H9 (cell line): ENCODE measurements around the gene ZNF775. TPM values are rescaled to one million over a fixed set of nuclear protein-coding genes. Genes with fewer than 3 reads are reported as not detected.

ENCODE experiments used
- DNase-seq: peaks from one replicate; pipeline ENCODE4 v3.0.0-alpha.2; 2017
- H2AFZ ChIP-seq: one replicate; pipeline ENCODE4 v1.6.1; 2013; ENCODE audit warnings: mild to moderate bottlenecking, low read length, control low read depth, moderate library complexity
- H2AK5ac ChIP-seq: 2 replicates; pipeline ENCODE4 v1.6.1; 2013; ENCODE audit warnings: low read length, control low read depth, mixed read lengths; ENCODE audit not compliant: insufficient read length
- H2BK120ac ChIP-seq: one replicate; pipeline ENCODE4 v1.6.1; 2013; ENCODE audit warnings: low read depth, mild to moderate bottlenecking, low read length, control low read depth, inconsistent platforms; ENCODE audit not compliant: poor library complexity, severe bottlenecking
- H2BK12ac ChIP-seq: 2 replicates; pipeline ENCODE4 v1.6.1; 2013; ENCODE audit warnings: low read length, control low read depth, mixed read lengths, low read depth; ENCODE audit not compliant: insufficient read length
- H2BK15ac ChIP-seq: 2 replicates; pipeline ENCODE4 v1.6.1; 2013; ENCODE audit warnings: low read depth, low read length, control low read depth
- H2BK20ac ChIP-seq: one replicate; pipeline ENCODE4 v1.6.1; 2013; ENCODE audit warnings: low read depth, mild to moderate bottlenecking, low read length, control low read depth, inconsistent platforms; ENCODE audit not compliant: poor library complexity, severe bottlenecking
- H2BK5ac ChIP-seq: 2 replicates; pipeline ENCODE4 v1.6.1; 2013; ENCODE audit warnings: low read length, control low read depth, mixed read lengths; ENCODE audit not compliant: insufficient read length
- H3K14ac ChIP-seq: 2 replicates; pipeline ENCODE4 v1.6.1; 2013; ENCODE audit warnings: low read length, control low read depth; ENCODE audit not compliant: insufficient read depth
- H3K18ac ChIP-seq: 2 replicates; pipeline ENCODE4 v1.6.1; 2013; ENCODE audit warnings: low read depth, mild to moderate bottlenecking, mixed read lengths, low read length, control low read depth; ENCODE audit not compliant: insufficient read length
- H3K23ac ChIP-seq: 2 replicates; pipeline ENCODE4 v1.6.1; 2013; ENCODE audit warnings: low read length, control low read depth, mixed read lengths, low read depth; ENCODE audit not compliant: insufficient read length
- H3K23me2 ChIP-seq: 2 replicates; pipeline ENCODE4 v1.6.1; 2013; ENCODE audit warnings: low read depth, mild to moderate bottlenecking, mixed read lengths, low read length, control low read depth; ENCODE audit not compliant: insufficient read length, poor library complexity, severe bottlenecking
- H3K27ac ChIP-seq: 2 replicates; pipeline ENCODE4 v1.5.1; 2013; ENCODE audit warnings: low read length, control low read depth, mixed read lengths, low read depth; ENCODE audit not compliant: insufficient read length
- H3K27me3 ChIP-seq: 2 replicates; pipeline ENCODE4 v1.6.1; 2013; ENCODE audit warnings: low read length, control low read depth, inconsistent platforms; ENCODE audit not compliant: insufficient read depth
- H3K4ac ChIP-seq: 2 replicates; pipeline ENCODE4 v1.6.1; 2013; ENCODE audit warnings: low read depth, mild to moderate bottlenecking, control low read depth, inconsistent platforms, low read length, moderate library complexity
- H3K4me1 ChIP-seq: 2 replicates; pipeline ENCODE4 v1.6.1; 2013; ENCODE audit warnings: low read length, control low read depth, inconsistent platforms; ENCODE audit not compliant: insufficient read depth
- H3K4me2 ChIP-seq: 2 replicates; pipeline ENCODE4 v1.6.1; 2013; ENCODE audit warnings: low read length, control low read depth, mixed read lengths; ENCODE audit not compliant: insufficient read length, insufficient read depth
- H3K56ac ChIP-seq: 2 replicates; pipeline ENCODE4 v1.6.1; 2013; ENCODE audit warnings: low read depth, mild to moderate bottlenecking, mixed read lengths, low read length, control low read depth; ENCODE audit not compliant: insufficient read length
- H3K79me1 ChIP-seq: 2 replicates; pipeline ENCODE4 v1.6.1; 2013; ENCODE audit warnings: low read depth, mild to moderate bottlenecking, moderate library complexity, low read length, control low read depth, inconsistent platforms; ENCODE audit not compliant: insufficient read depth, poor library complexity, severe bottlenecking
- H3K79me2 ChIP-seq: 2 replicates; pipeline ENCODE4 v1.6.1; 2013; ENCODE audit warnings: low read length, control low read depth, inconsistent platforms; ENCODE audit not compliant: insufficient read depth
- H3K9ac ChIP-seq: 2 replicates; pipeline ENCODE4 v1.6.1; 2013; ENCODE audit warnings: low read length, control low read depth, mixed read lengths; ENCODE audit not compliant: insufficient read length; ENCODE audit errors: extremely low read depth
- H3K9me3 ChIP-seq: one replicate; pipeline ENCODE4 v1.6.1; 2013; ENCODE audit warnings: low read depth, low read length, inconsistent platforms; ENCODE audit not compliant: control insufficient read depth
- H3T11ph ChIP-seq: one replicate; pipeline ENCODE4 v1.6.1; 2013; ENCODE audit warnings: mild to moderate bottlenecking, low read length, control low read depth, inconsistent platforms
- H4K20me1 ChIP-seq: one replicate; pipeline ENCODE4 v1.6.1; 2013; ENCODE audit not compliant: control insufficient read depth, insufficient read length, insufficient read depth
- H4K5ac ChIP-seq: 2 replicates; pipeline ENCODE4 v1.6.1; 2013; ENCODE audit warnings: low read depth, mild to moderate bottlenecking, mixed read lengths, low read length, control low read depth; ENCODE audit not compliant: insufficient read length
- H4K8ac ChIP-seq: replicated peaks from 2 replicates; pipeline ENCODE4 v1.6.1; 2013; ENCODE audit warnings: low read length, control low read depth, mixed read lengths, low read depth; ENCODE audit not compliant: insufficient read length
- H4K91ac ChIP-seq: 2 replicates; pipeline ENCODE4 v1.6.1; 2013; ENCODE audit warnings: low read depth, mild to moderate bottlenecking, moderate library complexity, mixed read lengths, low read length, control low read depth; ENCODE audit not compliant: insufficient read length
- H3K27ac Mint-ChIP-seq, 3 experiments: 2 replicates in 2 of 3; 3 replicates in 1 of 3; pipeline ENCODE4 v1.8.0; 2020 to 2021; ENCODE audit warnings: mixed read lengths in 3 of 3, mild to moderate bottlenecking in 1 of 3, moderate library complexity in 1 of 3
- H3K27me3 Mint-ChIP-seq: 2 replicates; pipeline ENCODE4 v1.8.0; 2021; ENCODE audit warnings: low read depth, mild to moderate bottlenecking, moderate library complexity, mixed read lengths
- H3K36me3 Mint-ChIP-seq, 3 experiments: 2 replicates in 2 of 3; 3 replicates in 1 of 3; pipeline ENCODE4 v1.8.0; 2020 to 2021; ENCODE audit warnings: low read depth in 3 of 3, mixed read lengths in 3 of 3; ENCODE audit not compliant: insufficient read depth in 1 of 3
- H3K4me1 Mint-ChIP-seq, 2 experiments: 2 replicates each; pipeline ENCODE4 v1.8.0; 2020; ENCODE audit warnings: mixed read lengths in 2 of 2
- H3K4me3 Mint-ChIP-seq, 2 experiments: 2 replicates in 1 of 2; 3 replicates in 1 of 2; pipeline ENCODE4 v1.8.0; 2020 to 2021; ENCODE audit warnings: mild to moderate bottlenecking in 2 of 2, mixed read lengths in 2 of 2, moderate library complexity in 1 of 2
- H3K9me3 Mint-ChIP-seq, 2 experiments: 2 replicates in 1 of 2; 3 replicates in 1 of 2; pipeline ENCODE4 v1.8.0; 2020; ENCODE audit warnings: mild to moderate bottlenecking in 2 of 2, mixed read lengths in 2 of 2, moderate library complexity in 1 of 2
- WGBS: extraction: QIAGEN DNeasy Blood & Tissue Kit; methylation state at CpG from one replicate; pipeline ENCODE4 v1.1.7; 2013; ENCODE audit warnings: missing lambda C conversion rate, low lambda C conversion rate, mixed read lengths; ENCODE audit not compliant: insufficient read length; ENCODE audit errors: extremely low coverage; 5-methylcytosine and 5-hydroxymethylcytosine counted together
- total RNA-seq: library from RNA; stranded (reverse); gene quantifications from 2 replicates; pipeline ENCODE4 v1.2.1, GENCODE V29; 2021
- TF ChIP-seq, protein P1 (sequence below): fragments of 200-600 bp; sonication (generic); conservative IDR thresholded peaks from 3 replicates; pipeline ENCODE4 v1.8.0; 2021; ENCODE audit warnings: antibody characterized with exemption, mild to moderate bottlenecking

ZNF775 gene
- total RNA-seq, 1 experiment from 2014 or later, result 10.5 TPM

DNA sequence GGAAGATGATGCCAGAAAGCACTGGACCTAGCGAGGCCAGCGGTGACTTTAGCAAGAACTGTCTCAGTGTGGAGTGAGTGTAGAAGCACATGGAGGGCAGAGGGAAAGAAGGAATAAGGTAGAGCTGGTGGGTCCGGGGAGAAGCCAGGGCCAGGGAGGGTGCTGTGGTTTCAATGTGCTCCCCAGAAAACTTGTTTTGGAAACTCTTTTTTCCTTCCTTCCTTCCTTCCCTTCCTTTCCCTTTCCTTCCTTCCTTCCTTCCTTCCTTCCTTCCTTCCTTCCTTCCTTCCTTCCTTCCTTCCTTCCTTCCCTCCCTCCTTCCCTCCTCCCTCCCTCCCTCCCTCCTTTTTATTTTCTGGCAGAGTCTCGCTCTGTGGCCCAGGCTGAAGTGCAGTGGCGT lies 32.2 kb upstream of the ZNF775 start:
- H3K4me1 Mint-ChIP-seq, result peaks cover 14 to 19% of the 10 kb centered on the region in 2 experiments
- no peak for DNase-seq
- H3K27me3 ChIP-seq, result peaks cover 16% of the 10 kb centered on the region

More for the DNA sequence above, 32.2 kb upstream of the ZNF775 start:
- no peak overlapping the region for H2BK5ac ChIP-seq
- no peak overlapping the region for H3K23ac ChIP-seq
- H2BK20ac ChIP-seq, result no peak overlapping the region
- H3K9me3 Mint-ChIP-seq, result peaks cover 15 to 23% of the 10 kb centered on the region in 2 experiments
- H3K4me3 Mint-ChIP-seq, result no peak overlapping the region
- H4K91ac ChIP-seq, result no peak overlapping the region
- no peak overlapping the region for H2BK12ac ChIP-seq
- no peaks in the 10 kb centered on the region for H4K20me1 ChIP-seq
- no peak overlapping the region for H3T11ph ChIP-seq
- no peak overlapping the region for H4K8ac ChIP-seq
- H3K27ac ChIP-seq, result no peak overlapping the region
- no peak overlapping the region for H3K56ac ChIP-seq
- no peaks in the 10 kb centered on the region for H3K79me1 ChIP-seq
- H3K4me1 ChIP-seq, result no peaks in the 10 kb centered on the region
- H3K9ac ChIP-seq, result no peak overlapping the region
- TF ChIP-seq, protein P1, sequence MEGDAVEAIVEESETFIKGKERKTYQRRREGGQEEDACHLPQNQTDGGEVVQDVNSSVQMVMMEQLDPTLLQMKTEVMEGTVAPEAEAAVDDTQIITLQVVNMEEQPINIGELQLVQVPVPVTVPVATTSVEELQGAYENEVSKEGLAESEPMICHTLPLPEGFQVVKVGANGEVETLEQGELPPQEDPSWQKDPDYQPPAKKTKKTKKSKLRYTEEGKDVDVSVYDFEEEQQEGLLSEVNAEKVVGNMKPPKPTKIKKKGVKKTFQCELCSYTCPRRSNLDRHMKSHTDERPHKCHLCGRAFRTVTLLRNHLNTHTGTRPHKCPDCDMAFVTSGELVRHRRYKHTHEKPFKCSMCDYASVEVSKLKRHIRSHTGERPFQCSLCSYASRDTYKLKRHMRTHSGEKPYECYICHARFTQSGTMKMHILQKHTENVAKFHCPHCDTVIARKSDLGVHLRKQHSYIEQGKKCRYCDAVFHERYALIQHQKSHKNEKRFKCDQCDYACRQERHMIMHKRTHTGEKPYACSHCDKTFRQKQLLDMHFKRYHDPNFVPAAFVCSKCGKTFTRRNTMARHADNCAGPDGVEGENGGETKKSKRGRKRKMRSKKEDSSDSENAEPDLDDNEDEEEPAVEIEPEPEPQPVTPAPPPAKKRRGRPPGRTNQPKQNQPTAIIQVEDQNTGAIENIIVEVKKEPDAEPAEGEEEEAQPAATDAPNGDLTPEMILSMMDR, result no peak
- H3K79me2 ChIP-seq, result no peaks in the 10 kb centered on the region
- no peak overlapping the region for H3K4ac ChIP-seq
- H2BK120ac ChIP-seq, result no peak overlapping the region
- H3K18ac ChIP-seq, result no peak overlapping the region
- no peak overlapping the region for H3K14ac ChIP-seq
- no peak overlapping the region for H3K4me2 ChIP-seq
- peaks cover 42% of the 10 kb centered on the region for H3K27me3 Mint-ChIP-seq
- H3K9me3 ChIP-seq, result peaks cover 7% of the 10 kb centered on the region
- no CpG with 5 or more reads among the region's 5 CpGs for WGBS
- no peak overlapping the region for H3K27ac Mint-ChIP-seq
- H2BK15ac ChIP-seq, result no peak overlapping the region
- H2AFZ ChIP-seq, result no peak overlapping the region
- H4K5ac ChIP-seq, result no peak overlapping the region
- H3K36me3 Mint-ChIP-seq, result peaks cover 3 to 18% (median 12%) of the 10 kb centered on the region in 3 experiments
- H2AK5ac ChIP-seq, result no peak overlapping the region
- H3K23me2 ChIP-seq, result no peaks in the 10 kb centered on the region
